Islet precursor cell (in vitro differentiated cells): ENCODE results near the gene SMIM3.
"Not testable (repeated sequence)": the region's sequence is repeated elsewhere in the genome, so short reads cannot be mapped to it uniquely, and the experiment has no call there.

Experiments
- DNase-seq: peaks from one replicate; pipeline ENCODE4 v3.0.0-alpha.2; 2018

The SMIM3 gene

GRCh38 chr5:150765799-150766169 is 12.8 kb upstream of the SMIM3 start:
- DNase-seq = no peak

DNA sequence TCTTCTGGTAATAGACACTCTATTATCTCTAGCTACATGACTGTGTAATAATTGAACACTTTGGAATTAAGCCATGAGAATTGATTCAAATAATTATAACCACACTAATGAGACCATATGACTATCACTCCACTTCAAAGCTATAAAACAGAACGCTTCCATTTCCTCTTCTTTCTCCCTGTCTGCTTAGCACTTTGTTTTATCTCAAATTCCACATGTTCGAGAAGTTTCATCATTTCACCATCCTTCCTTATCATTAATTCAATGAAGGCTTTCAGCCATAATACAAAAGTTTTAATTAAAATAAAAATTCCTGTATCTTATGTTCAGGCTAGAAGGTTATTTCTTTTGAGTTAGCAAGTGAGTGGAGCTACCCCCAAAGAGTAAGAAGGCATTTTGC is 12.3 kb upstream of the SMIM3 start:
- no peak for DNase-seq

GRCh38 chr5:150771034-150771795 is 7.3 kb upstream of the SMIM3 start:
- DNase-seq = no peak

- DNase-seq = no peak
Measured at GRCh38 chr5:150774145-150774544, 4.4 kb upstream of the SMIM3 start.

- no peak for DNase-seq
Measured at GRCh38 chr5:150777685-150778084, 872 bp upstream of the SMIM3 start.

DNA sequence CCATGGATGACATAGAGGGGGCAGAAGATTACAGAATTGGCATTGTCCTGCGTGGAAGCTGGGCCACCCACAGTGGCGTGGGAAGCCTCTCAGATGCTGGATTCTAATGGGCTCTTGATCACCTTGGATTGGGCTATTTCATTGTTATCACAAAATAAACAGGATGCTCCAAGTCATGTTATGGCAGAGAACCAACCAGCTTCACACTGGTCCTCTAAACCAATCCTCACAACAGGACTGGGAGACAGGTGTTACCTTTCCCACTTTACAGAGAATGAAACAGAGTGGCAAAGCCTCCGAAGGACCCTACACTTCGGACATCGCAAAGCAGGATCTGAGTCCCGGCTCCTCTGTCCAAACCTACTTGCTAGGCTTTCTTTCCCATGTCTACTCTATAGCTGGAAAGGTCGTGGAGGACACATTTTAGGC is 455 bp upstream of the SMIM3 start:
- no peak for DNase-seq

DNA sequence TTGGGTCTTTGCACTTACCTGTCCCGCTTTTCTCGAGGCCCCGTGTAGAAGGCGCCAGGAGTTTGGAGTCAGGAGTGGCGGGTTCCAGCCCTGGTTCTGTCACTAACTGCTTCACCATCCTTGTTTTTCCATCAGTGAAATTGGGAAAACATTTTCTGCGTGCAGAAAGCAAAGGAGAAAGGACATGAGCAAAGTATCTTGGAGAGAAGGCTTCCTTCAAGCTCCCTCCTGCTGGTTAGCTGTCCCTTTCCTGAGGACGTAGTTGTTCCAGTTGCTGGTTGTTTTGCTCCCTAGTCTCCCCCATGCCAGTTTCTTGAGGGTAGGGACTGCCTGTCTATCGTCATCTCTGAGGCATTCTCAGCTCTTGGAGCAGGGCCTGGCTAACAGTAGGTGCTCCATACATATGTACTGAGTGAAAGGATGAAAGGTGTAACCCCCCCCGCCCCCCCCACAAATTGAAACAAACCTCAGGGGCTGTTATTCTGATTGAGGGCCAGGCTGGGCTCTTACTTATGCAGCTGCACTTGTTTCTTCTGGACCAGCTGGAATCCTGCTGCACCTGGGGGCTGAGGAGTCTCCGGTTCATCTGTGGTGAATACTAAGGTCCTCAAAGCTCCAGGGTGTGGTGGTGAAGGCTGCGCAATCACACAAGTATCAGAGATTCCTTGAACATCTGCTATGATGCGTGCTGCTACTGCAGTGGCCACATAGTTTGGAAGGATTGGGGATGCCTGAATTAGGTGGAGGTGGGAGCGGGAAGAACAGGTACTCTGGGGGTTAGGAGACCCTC is 1.0 kb downstream of the SMIM3 start:
- DNase-seq = no peak

DNA sequence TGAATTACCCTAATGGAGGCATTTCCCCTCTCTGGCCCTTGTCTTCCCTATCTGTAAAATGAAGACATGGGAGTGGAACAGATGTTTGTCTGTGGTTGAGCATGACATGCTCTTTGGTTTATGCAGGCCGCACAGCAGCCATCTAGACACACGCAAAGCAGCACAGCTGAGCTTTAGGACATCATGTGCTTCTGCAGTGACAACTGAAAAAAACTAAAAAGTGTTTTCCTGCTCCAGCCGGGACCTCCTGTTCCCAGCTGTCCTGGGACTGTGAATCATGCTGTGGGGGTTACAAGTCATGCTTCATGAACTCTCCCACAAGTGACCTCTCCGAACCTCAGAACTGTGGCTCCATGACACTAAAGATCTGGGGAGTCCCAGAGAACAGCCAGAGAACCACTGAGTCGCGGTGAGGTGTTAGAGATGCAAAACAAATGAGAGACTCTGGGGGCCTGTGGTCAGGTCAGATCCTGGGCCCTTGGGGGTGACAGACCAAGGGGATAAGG is 1.7 kb downstream of the SMIM3 start:
- no peak for DNase-seq

DNA sequence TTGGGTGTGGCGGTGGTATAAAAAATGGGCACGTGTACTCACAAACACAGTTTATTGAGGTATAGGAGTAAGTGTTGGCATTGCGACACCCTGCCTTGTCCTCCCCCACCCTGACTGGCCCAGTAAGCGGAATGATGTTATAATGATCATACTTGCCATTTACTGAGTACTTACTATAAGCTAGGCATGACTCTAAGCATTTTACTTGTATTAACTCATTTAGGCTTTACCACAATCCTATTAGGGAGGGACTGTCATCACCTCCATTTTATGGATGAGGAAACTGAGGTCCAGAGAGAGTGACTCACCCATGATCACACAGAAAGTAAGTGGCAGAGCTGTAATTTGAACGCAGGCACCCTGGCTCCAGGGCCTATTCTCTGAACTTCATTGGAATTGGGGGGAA is 2.3 kb downstream of the SMIM3 start:
- DNase-seq = no peak

- DNase-seq = peak; percentile 80
Measured at GRCh38 chr5:150781706-150782614, 3.4 kb downstream of the SMIM3 start.

- no peak for DNase-seq
Measured at GRCh38 chr5:150782850-150783249, 4.3 kb downstream of the SMIM3 start.

DNA sequence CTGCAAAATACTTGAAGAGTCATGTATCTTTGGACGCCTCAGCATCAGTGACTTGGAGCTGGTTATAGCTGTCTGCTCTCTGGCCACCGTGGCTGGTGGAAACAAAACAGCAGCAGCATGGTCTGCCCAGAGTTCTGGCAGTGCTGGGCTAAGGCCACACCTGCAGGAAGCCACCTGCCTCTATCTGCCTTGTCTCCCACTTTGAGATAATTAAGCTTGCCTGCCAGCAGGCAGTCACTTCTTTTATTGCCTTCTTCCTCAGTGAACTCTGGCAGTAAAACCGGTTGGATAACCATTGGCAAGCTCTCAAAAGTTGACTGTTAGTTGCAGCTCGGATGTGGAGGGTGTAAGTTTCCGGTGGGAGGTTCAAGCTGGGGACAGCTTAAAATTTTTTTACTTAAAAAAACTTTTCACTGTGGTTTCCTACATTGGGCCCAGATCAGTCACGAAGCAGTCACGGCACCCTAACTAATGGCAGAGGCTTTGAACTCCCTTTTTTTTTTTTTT is 4.9 kb downstream of the SMIM3 start:
- DNase-seq = peak; percentile 94

GRCh38 chr5:150785950-150786349 is 7.4 kb downstream of the SMIM3 start:
- no peak for DNase-seq

DNA sequence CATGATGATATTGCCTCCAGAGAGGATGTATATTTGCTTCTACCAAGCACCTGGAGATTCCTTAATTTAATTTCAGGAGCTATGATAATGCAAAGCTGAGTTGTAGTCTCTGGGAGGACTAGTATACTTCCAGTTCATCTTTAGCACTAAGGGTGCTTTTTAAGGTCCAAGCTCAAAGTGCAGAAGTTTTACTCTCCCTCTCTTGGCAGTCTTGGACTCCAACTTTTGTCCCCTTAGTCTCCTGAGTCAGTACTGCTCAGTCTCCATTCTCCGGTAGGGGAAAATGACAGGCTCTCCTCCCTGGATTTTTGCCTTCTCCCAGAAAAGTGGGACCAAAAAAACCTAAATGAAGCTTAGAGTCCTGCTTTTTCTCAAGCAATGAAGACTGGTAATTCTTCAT is 8.3 kb downstream of the SMIM3 start:
- DNase-seq = no peak

DNA sequence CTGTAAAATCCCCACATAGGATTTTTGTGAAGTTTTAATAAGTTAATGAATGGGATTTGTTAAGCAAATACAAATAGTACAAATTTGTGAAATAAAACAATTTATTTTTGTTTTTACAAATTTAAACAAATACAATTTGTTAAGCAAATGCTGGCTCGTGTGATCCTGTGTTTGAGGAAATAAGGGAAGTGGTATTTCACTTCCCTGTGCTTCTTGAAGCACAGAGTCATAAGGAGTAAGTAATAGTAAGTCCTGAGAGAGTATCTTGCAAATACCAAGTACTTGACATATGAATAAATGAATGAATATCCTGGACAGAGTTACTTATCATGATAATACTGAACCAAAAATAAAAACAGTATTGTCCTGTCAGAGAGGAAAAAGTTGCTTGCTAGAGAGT is 9.1 kb downstream of the SMIM3 start:
- no peak for DNase-seq

DNA sequence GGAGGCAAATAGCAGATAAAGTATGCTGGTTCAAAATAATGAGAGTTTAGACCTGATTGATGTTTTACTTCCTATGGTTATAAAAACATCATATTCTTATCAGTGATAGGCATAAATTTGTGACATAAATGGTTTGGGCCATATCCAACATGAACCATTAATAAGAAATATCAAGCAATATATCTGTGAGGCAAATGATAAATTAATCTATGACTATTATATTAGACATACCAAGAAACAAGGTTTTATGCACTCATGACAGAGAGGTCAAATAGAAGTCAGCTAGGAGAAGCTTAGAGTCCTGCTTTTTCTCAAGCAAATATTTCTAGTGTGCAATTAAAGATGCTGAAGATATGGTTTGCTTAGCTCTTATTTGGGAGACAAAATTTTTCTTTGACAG is 10.4 kb downstream of the SMIM3 start:
- DNase-seq = no peak

GRCh38 chr5:150789450-150789849 is 10.9 kb downstream of the SMIM3 start:
- DNase-seq = no peak

DNA sequence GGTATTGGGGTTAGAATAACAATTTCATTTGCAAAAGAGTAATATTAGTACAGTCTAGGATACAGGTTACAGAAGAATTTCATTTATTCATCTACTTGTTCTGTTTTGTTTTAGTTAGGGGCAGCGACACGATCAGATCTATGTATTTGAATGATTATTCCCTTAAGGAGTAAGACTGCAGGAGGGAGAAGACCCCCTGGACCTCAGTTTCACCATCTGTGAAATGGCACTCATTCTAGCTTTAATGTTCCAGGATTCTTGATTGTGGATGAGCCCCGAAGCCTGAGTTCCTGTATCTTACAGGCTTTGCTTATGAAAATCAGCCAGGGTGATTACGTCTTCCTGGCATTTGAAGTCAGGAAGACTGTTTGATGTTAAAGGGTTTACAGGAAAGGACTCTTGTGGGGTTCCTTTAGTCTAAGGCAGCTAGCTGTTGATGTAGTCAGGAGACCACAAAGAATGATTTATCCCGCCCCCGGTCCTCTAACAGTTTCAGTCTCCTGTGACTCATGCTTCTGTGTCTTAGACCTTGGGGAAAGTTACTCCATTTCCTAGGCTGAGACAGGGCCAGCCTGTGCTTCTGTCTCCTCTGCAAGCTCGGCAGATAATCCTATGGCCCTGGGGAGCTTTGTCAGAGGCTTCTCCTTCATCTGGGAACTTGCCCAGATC is 11.5 kb downstream of the SMIM3 start:
- peak; percentile 95 for DNase-seq

DNA sequence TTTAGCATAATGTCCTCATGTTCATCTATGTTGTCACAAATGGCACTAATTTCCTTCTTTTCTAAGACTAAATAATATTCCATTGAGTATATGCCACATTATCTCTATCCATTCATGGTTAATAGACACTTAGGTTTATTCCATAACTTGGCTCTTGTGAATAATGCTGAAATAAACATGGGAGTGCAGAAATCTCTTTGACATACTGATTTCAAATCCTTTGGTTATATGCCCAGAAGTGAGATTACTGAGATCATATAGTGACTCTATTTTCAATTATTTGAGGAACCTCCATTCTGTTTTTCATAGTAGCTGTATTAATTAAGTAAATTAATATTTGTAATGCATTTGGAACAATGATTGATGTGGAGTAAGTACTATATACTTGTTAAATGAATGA is 13.0 kb downstream of the SMIM3 start:
- no peak for DNase-seq

DNA sequence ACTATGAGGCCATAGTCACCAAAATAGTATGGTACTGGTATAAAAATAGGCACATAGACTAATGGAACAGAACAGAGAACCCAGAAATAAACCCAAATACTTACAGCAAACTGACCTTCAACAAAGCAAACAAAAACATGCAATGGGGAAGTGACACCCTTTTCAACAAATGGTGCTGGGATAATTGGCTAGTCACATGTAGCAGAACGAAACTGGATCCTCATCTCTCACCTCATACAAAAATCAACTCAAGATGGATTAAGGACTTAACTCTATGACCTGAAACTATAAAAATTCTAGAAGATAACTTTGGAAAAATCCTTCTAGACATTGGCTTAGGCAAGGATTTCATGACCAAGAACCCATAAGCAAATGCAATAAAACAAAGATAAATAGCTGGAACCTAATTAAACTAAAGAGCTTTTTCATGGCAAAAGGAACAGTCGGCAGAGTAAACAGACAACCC is 14.9 kb downstream of the SMIM3 start:
- not testable (repeated sequence) for DNase-seq

GRCh38 chr5:150794927-150795326 is 16.4 kb downstream of the SMIM3 start:
- DNase-seq = no peak

DNA sequence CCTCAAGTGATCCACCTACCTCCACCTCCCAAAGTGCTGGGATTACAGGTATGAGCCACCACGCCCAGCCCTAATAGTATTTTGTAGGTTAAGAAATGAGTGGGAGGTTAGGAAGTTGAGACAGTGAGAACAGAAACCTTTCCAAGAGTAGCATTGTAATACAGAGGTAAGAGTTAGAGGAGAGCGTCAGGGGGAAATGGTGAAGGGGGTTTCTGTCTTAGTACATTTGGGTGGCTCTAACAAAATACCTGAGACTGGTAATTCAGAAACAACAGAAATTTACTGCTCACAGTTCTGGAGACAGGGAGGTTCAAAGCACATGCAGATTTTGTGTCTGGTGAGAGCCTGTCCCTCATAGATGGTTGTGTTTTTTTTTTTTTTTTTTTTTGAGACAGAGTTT is 18.8 kb downstream of the SMIM3 start:
- DNase-seq = no peak
